Glutamatergic neuron (in vitro differentiated cells): ENCODE measurements around the gene KCNIP1. TPM values are rescaled to one million over a fixed set of nuclear protein-coding genes. Genes with fewer than 3 reads are reported as not detected.

Experiments used
- DNase-seq: peaks from one replicate; pipeline ENCODE4 v3.0.0; 2022
- H3K27ac Mint-ChIP-seq: one replicate; pipeline ENCODE4 v1.8.0; 2020; ENCODE audit warnings: mild to moderate bottlenecking, mixed read lengths, inconsistent platforms; ENCODE audit not compliant: unreplicated experiment
- H3K27me3 Mint-ChIP-seq: one replicate; pipeline ENCODE4 v1.8.0; 2020; ENCODE audit warnings: mild to moderate bottlenecking, moderate library complexity, mixed read lengths, inconsistent platforms; ENCODE audit not compliant: unreplicated experiment
- H3K36me3 Mint-ChIP-seq: one replicate; pipeline ENCODE4 v1.8.0; 2020; ENCODE audit warnings: mild to moderate bottlenecking, mixed read lengths, inconsistent platforms; ENCODE audit not compliant: unreplicated experiment
- H3K4me1 Mint-ChIP-seq: one replicate; pipeline ENCODE4 v1.8.0; 2020; ENCODE audit warnings: mild to moderate bottlenecking, low read depth, mixed read lengths, inconsistent platforms; ENCODE audit not compliant: unreplicated experiment
- H3K4me3 Mint-ChIP-seq: one replicate; pipeline ENCODE4 v1.8.0; 2020; ENCODE audit warnings: mild to moderate bottlenecking, mixed read lengths, inconsistent platforms; ENCODE audit not compliant: unreplicated experiment
- H3K9me3 Mint-ChIP-seq: one replicate; pipeline ENCODE4 v1.8.0; 2020; ENCODE audit warnings: mild to moderate bottlenecking, moderate library complexity, mixed read lengths, inconsistent platforms; ENCODE audit not compliant: unreplicated experiment
- total RNA-seq: library from RNA; stranded (reverse); fragmentation: NEBNext Ultra II Directional; extraction: Animal tissue kit (Norgen Biotek cat#: 25700); gene quantifications from one replicate; pipeline ENCODE4 v1.2.1, GENCODE V29; 2021; ENCODE audit not compliant: unreplicated experiment
- TF ChIP-seq, protein P1 (sequence below): fragments of 200-600 bp; sonication (generic); IDR thresholded peaks from one replicate; pipeline ENCODE4 v1.5.0; 2021; ENCODE audit not compliant: partially characterized antibody, unreplicated experiment

Gene KCNIP1
- total RNA-seq, 1 donor from 2014 or later, result 0.47 TPM

DNA sequence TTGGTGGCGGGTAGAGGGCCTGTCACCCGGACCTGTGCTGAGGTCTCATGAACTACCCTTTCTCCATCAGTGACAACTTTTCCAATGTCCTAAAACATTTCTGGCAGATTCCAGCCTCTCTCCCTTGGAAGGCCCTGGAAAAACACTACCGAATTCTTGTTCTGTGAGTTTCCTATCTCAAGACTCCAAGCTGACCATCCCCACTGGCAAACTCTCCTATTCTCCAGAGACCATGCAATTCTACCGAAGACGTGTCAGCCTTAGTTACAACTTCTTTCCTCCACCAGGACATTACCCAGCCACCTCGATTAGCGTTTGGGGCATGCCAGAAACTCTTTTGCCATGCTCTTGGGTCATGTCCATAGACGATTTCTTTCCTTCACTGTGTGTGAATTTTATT lies 252.9 kb downstream of the KCNIP1 start:
- Mint-ChIP-seq H3K9me3 (peaks cover 5% of the 10 kb centered on the region), H3K27me3 (peaks cover 12% of the 10 kb centered on the region), H3K4me3 (no peak overlapping the region), H3K4me1 (peaks cover 13% of the 10 kb centered on the region), H3K27ac (no peak overlapping the region), H3K36me3 (peaks cover 6% of the 10 kb centered on the region)
- no peak for DNase-seq
- TF ChIP-seq, protein P1, sequence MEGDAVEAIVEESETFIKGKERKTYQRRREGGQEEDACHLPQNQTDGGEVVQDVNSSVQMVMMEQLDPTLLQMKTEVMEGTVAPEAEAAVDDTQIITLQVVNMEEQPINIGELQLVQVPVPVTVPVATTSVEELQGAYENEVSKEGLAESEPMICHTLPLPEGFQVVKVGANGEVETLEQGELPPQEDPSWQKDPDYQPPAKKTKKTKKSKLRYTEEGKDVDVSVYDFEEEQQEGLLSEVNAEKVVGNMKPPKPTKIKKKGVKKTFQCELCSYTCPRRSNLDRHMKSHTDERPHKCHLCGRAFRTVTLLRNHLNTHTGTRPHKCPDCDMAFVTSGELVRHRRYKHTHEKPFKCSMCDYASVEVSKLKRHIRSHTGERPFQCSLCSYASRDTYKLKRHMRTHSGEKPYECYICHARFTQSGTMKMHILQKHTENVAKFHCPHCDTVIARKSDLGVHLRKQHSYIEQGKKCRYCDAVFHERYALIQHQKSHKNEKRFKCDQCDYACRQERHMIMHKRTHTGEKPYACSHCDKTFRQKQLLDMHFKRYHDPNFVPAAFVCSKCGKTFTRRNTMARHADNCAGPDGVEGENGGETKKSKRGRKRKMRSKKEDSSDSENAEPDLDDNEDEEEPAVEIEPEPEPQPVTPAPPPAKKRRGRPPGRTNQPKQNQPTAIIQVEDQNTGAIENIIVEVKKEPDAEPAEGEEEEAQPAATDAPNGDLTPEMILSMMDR, result no peak

DNA sequence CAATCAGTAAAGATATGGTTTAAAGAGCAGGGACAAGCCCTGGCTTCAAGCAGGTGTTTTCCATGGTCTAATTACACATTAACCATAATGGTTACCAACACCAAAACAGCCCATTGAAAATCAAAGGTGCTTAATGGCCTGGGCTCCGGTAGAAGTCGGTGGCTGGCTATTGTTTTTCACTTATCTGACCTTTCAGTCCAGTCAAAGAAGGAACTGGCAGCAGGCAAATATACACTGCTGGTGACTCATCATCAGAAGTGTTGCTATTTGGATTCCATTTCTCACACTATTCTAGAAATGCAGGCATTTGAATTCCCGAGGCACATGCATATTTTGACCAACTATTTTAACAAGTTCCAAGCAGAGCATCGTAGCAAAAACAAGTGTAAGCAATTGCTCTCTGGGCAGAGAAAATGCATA lies 253.4 kb downstream of the KCNIP1 start:
- Mint-ChIP-seq H3K4me1 (peaks cover 10% of the 10 kb centered on the region), H3K27me3 (peaks cover 12% of the 10 kb centered on the region)

DNA sequence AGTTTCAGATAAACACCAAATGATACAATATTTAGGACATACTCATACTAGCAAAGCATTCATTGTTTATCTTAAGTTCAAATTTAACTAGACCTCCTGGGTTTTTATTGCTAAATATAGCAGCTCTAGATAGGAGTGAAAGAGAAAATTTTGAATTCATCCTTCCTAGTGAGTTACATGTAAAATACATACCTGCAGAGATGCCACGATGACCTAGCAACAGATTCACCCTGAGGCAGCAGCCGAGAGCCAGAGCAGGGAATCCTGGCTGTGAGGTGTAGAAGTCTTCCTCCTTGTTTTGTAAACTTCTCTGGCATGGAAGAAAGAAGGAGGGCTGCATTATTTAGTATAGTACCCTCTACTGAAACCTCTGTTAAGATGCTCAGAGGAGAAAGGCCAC lies 253.8 kb downstream of the KCNIP1 start:
- peaks cover 5% of the 10 kb centered on the region for H3K9me3 Mint-ChIP-seq
- H3K4me1 Mint-ChIP-seq, result peaks cover 8% of the 10 kb centered on the region
- H3K36me3 Mint-ChIP-seq, result peaks cover 6% of the 10 kb centered on the region
- TF ChIP-seq, protein P1, result no peak
- DNase-seq, result no peak
- H3K27ac Mint-ChIP-seq, result no peak overlapping the region
- H3K4me3 Mint-ChIP-seq, result no peak overlapping the region
- peaks cover 10% of the 10 kb centered on the region for H3K27me3 Mint-ChIP-seq

More for the DNA sequence above, 253.4 kb downstream of the KCNIP1 start:
- no peak overlapping the region for H3K27ac Mint-ChIP-seq
- peaks cover 6% of the 10 kb centered on the region for H3K36me3 Mint-ChIP-seq
- H3K9me3 Mint-ChIP-seq, result peaks cover 5% of the 10 kb centered on the region
- DNase-seq, result no peak
- no peak overlapping the region for H3K4me3 Mint-ChIP-seq
- TF ChIP-seq, protein P1, result no peak

DNA sequence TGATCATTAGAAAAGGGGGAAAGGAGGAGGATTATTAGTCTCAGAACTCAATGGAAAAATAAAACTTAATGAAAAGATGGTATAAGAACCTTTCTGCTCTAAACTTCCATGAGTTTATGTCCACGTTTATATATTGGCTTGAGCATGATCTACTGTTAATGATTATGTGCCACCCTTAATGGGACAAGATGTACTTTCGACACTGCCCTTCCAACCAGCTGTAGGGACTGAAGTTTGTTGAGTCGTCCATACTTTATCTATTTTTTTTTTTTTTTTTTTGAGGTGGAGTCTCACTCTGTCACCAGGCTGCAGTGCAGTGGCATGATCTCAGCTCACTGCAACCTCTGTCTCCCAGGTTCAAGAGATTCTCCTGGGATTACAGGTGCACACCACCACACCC lies 254.7 kb downstream of the KCNIP1 start:
- H3K4me1 Mint-ChIP-seq, result peaks cover 7% of the 10 kb centered on the region
- no peak for DNase-seq
- H3K27ac Mint-ChIP-seq, result no peak overlapping the region
- TF ChIP-seq, protein P1, result no peak
- peaks cover 6% of the 10 kb centered on the region for H3K36me3 Mint-ChIP-seq
- H3K4me3 Mint-ChIP-seq, result no peak overlapping the region
- peaks cover 8% of the 10 kb centered on the region for H3K27me3 Mint-ChIP-seq
- peaks cover 5% of the 10 kb centered on the region for H3K9me3 Mint-ChIP-seq

DNA sequence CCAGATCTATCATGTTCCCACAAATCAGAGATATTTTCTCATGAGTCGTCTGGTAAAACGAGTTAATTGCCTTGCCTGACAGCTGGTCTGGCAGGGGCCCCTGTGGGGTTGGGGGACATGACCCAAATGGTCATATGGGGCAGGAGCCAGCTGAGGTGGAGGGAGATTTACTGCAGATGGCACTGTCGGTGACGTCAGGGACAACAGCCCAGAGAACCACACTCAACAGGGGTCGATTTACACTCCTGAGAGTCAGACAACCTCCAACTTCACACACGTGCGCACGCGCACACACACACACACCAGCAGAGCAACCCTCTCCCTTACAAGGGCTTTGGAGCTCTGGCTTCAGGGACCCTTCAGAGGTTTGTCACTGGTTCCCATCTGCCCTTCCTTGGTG lies 256.3 kb downstream of the KCNIP1 start:
- Mint-ChIP-seq H3K36me3 (peaks cover 6% of the 10 kb centered on the region), H3K9me3 (peaks cover 3% of the 10 kb centered on the region), H3K4me1 (peaks cover 7% of the 10 kb centered on the region), H3K4me3 (no peak overlapping the region), H3K27ac (no peak overlapping the region), H3K27me3 (peaks cover 5% of the 10 kb centered on the region)
- no peak for DNase-seq
- TF ChIP-seq, protein P1, result no peak
